Stimulated activated CD4-positive, alpha-beta T cell treated with anti-CD3 and anti-CD28 coated beads, TNF-alpha, amount 100 ng/mL, for 48 hours (primary cell): Measurements from ENCODE around the gene WDR27.
A peak's percentile ranks its signal among the peaks of the same experiment; 100 is the strongest.
"Not testable (repeated sequence)": the region's sequence is repeated elsewhere in the genome, so short reads cannot be mapped to it uniquely, and the experiment has no call there.

ENCODE experiments used
- DNase-seq, 3 donors: peaks; one replicate each; pipeline ENCODE4 v3.0.0-alpha.2; 2020; ENCODE audit warnings: low read depth in 3 of 3

WDR27 gene

GRCh38 chr6:169663468-169663867 lies 38.4 kb downstream of the WDR27 start:
- DNase-seq = no peak

- DNase-seq = no peak
Measured at GRCh38 chr6:169661391-169661756, 40.5 kb downstream of the WDR27 start.

GRCh38 chr6:169660751-169661390 lies 41.0 kb downstream of the WDR27 start:
- no peak for DNase-seq

GRCh38 chr6:169659820-169660610 lies 41.8 kb downstream of the WDR27 start:
- DNase-seq = no peak

GRCh38 chr6:169657284-169657610 lies 44.6 kb downstream of the WDR27 start:
- no peak for DNase-seq

GRCh38 chr6:169656546-169657283 lies 45.1 kb downstream of the WDR27 start:
- DNase-seq = no peak

GRCh38 chr6:169654598-169655391 lies 47.0 kb downstream of the WDR27 start:
- DNase-seq = peak; percentile 24 to 32 (median 31)

- DNase-seq = no peak
Measured at GRCh38 chr6:169653691-169654090, 48.1 kb downstream of the WDR27 start.

GRCh38 chr6:169652896-169653295 lies 48.9 kb downstream of the WDR27 start:
- DNase-seq = no peak

GRCh38 chr6:169651498-169651897 lies 50.3 kb downstream of the WDR27 start:
- no peak for DNase-seq

GRCh38 chr6:169650959-169651292 lies 50.9 kb downstream of the WDR27 start:
- no peak for DNase-seq

- DNase-seq = no peak
Measured at GRCh38 chr6:169650241-169650958, 51.4 kb downstream of the WDR27 start.

GRCh38 chr6:169648617-169649016 lies 53.2 kb downstream of the WDR27 start:
- no peak for DNase-seq

- no peak for DNase-seq
Measured at GRCh38 chr6:169648092-169648491, 53.7 kb downstream of the WDR27 start.

GRCh38 chr6:169647637-169648036 lies 54.2 kb downstream of the WDR27 start:
- no peak for DNase-seq

GRCh38 chr6:169646906-169647567 lies 54.8 kb downstream of the WDR27 start:
- no peak for DNase-seq

GRCh38 chr6:169645459-169645858 lies 56.4 kb downstream of the WDR27 start:
- DNase-seq = not testable (repeated sequence)

- no peak for DNase-seq
Measured at GRCh38 chr6:169643521-169643920, 58.3 kb downstream of the WDR27 start.

GRCh38 chr6:169642455-169642854 lies 59.4 kb downstream of the WDR27 start:
- no peak for DNase-seq

GRCh38 chr6:169641461-169642085 lies 60.3 kb downstream of the WDR27 start:
- DNase-seq = no peak

GRCh38 chr6:169640983-169641382 lies 60.8 kb downstream of the WDR27 start:
- DNase-seq = no peak
